H9 (cell line): ENCODE measurements around the gene PIP4K2A. TPM values are rescaled to one million over a fixed set of nuclear protein-coding genes. Genes with fewer than 3 reads are reported as not detected.

Experiments
- DNase-seq: peaks from one replicate; pipeline ENCODE4 v3.0.0-alpha.2; 2017
- H2AFZ ChIP-seq: one replicate; pipeline ENCODE4 v1.6.1; 2013; ENCODE audit warnings: mild to moderate bottlenecking, low read length, control low read depth, moderate library complexity
- H2AK5ac ChIP-seq: 2 replicates; pipeline ENCODE4 v1.6.1; 2013; ENCODE audit warnings: low read length, control low read depth, mixed read lengths; ENCODE audit not compliant: insufficient read length
- H2BK120ac ChIP-seq: one replicate; pipeline ENCODE4 v1.6.1; 2013; ENCODE audit warnings: low read depth, mild to moderate bottlenecking, low read length, control low read depth, inconsistent platforms; ENCODE audit not compliant: poor library complexity, severe bottlenecking
- H2BK12ac ChIP-seq: 2 replicates; pipeline ENCODE4 v1.6.1; 2013; ENCODE audit warnings: low read length, control low read depth, mixed read lengths, low read depth; ENCODE audit not compliant: insufficient read length
- H2BK15ac ChIP-seq: 2 replicates; pipeline ENCODE4 v1.6.1; 2013; ENCODE audit warnings: low read depth, low read length, control low read depth
- H2BK20ac ChIP-seq: one replicate; pipeline ENCODE4 v1.6.1; 2013; ENCODE audit warnings: low read depth, mild to moderate bottlenecking, low read length, control low read depth, inconsistent platforms; ENCODE audit not compliant: poor library complexity, severe bottlenecking
- H2BK5ac ChIP-seq: 2 replicates; pipeline ENCODE4 v1.6.1; 2013; ENCODE audit warnings: low read length, control low read depth, mixed read lengths; ENCODE audit not compliant: insufficient read length
- H3K14ac ChIP-seq: 2 replicates; pipeline ENCODE4 v1.6.1; 2013; ENCODE audit warnings: low read length, control low read depth; ENCODE audit not compliant: insufficient read depth
- H3K18ac ChIP-seq: 2 replicates; pipeline ENCODE4 v1.6.1; 2013; ENCODE audit warnings: low read depth, mild to moderate bottlenecking, mixed read lengths, low read length, control low read depth; ENCODE audit not compliant: insufficient read length
- H3K23ac ChIP-seq: 2 replicates; pipeline ENCODE4 v1.6.1; 2013; ENCODE audit warnings: low read length, control low read depth, mixed read lengths, low read depth; ENCODE audit not compliant: insufficient read length
- H3K23me2 ChIP-seq: 2 replicates; pipeline ENCODE4 v1.6.1; 2013; ENCODE audit warnings: low read depth, mild to moderate bottlenecking, mixed read lengths, low read length, control low read depth; ENCODE audit not compliant: insufficient read length, poor library complexity, severe bottlenecking
- H3K27ac ChIP-seq: 2 replicates; pipeline ENCODE4 v1.5.1; 2013; ENCODE audit warnings: low read length, control low read depth, mixed read lengths, low read depth; ENCODE audit not compliant: insufficient read length
- H3K27me3 ChIP-seq: 2 replicates; pipeline ENCODE4 v1.6.1; 2013; ENCODE audit warnings: low read length, control low read depth, inconsistent platforms; ENCODE audit not compliant: insufficient read depth
- H3K4ac ChIP-seq: 2 replicates; pipeline ENCODE4 v1.6.1; 2013; ENCODE audit warnings: low read depth, mild to moderate bottlenecking, control low read depth, inconsistent platforms, low read length, moderate library complexity
- H3K4me1 ChIP-seq: 2 replicates; pipeline ENCODE4 v1.6.1; 2013; ENCODE audit warnings: low read length, control low read depth, inconsistent platforms; ENCODE audit not compliant: insufficient read depth
- H3K4me2 ChIP-seq: 2 replicates; pipeline ENCODE4 v1.6.1; 2013; ENCODE audit warnings: low read length, control low read depth, mixed read lengths; ENCODE audit not compliant: insufficient read length, insufficient read depth
- H3K56ac ChIP-seq: 2 replicates; pipeline ENCODE4 v1.6.1; 2013; ENCODE audit warnings: low read depth, mild to moderate bottlenecking, mixed read lengths, low read length, control low read depth; ENCODE audit not compliant: insufficient read length
- H3K79me1 ChIP-seq: 2 replicates; pipeline ENCODE4 v1.6.1; 2013; ENCODE audit warnings: low read depth, mild to moderate bottlenecking, moderate library complexity, low read length, control low read depth, inconsistent platforms; ENCODE audit not compliant: insufficient read depth, poor library complexity, severe bottlenecking
- H3K79me2 ChIP-seq: 2 replicates; pipeline ENCODE4 v1.6.1; 2013; ENCODE audit warnings: low read length, control low read depth, inconsistent platforms; ENCODE audit not compliant: insufficient read depth
- H3K9ac ChIP-seq: 2 replicates; pipeline ENCODE4 v1.6.1; 2013; ENCODE audit warnings: low read length, control low read depth, mixed read lengths; ENCODE audit not compliant: insufficient read length; ENCODE audit errors: extremely low read depth
- H3K9me3 ChIP-seq: one replicate; pipeline ENCODE4 v1.6.1; 2013; ENCODE audit warnings: low read depth, low read length, inconsistent platforms; ENCODE audit not compliant: control insufficient read depth
- H3T11ph ChIP-seq: one replicate; pipeline ENCODE4 v1.6.1; 2013; ENCODE audit warnings: mild to moderate bottlenecking, low read length, control low read depth, inconsistent platforms
- H4K20me1 ChIP-seq: one replicate; pipeline ENCODE4 v1.6.1; 2013; ENCODE audit not compliant: control insufficient read depth, insufficient read length, insufficient read depth
- H4K5ac ChIP-seq: 2 replicates; pipeline ENCODE4 v1.6.1; 2013; ENCODE audit warnings: low read depth, mild to moderate bottlenecking, mixed read lengths, low read length, control low read depth; ENCODE audit not compliant: insufficient read length
- H4K8ac ChIP-seq: replicated peaks from 2 replicates; pipeline ENCODE4 v1.6.1; 2013; ENCODE audit warnings: low read length, control low read depth, mixed read lengths, low read depth; ENCODE audit not compliant: insufficient read length
- H4K91ac ChIP-seq: 2 replicates; pipeline ENCODE4 v1.6.1; 2013; ENCODE audit warnings: low read depth, mild to moderate bottlenecking, moderate library complexity, mixed read lengths, low read length, control low read depth; ENCODE audit not compliant: insufficient read length
- H3K27ac Mint-ChIP-seq, 3 experiments: 2 replicates in 2 of 3; 3 replicates in 1 of 3; pipeline ENCODE4 v1.8.0; 2020 to 2021; ENCODE audit warnings: mixed read lengths in 3 of 3, mild to moderate bottlenecking in 1 of 3, moderate library complexity in 1 of 3
- H3K27me3 Mint-ChIP-seq: 2 replicates; pipeline ENCODE4 v1.8.0; 2021; ENCODE audit warnings: low read depth, mild to moderate bottlenecking, moderate library complexity, mixed read lengths
- H3K36me3 Mint-ChIP-seq, 3 experiments: 2 replicates in 2 of 3; 3 replicates in 1 of 3; pipeline ENCODE4 v1.8.0; 2020 to 2021; ENCODE audit warnings: low read depth in 3 of 3, mixed read lengths in 3 of 3; ENCODE audit not compliant: insufficient read depth in 1 of 3
- H3K4me1 Mint-ChIP-seq, 2 experiments: 2 replicates each; pipeline ENCODE4 v1.8.0; 2020; ENCODE audit warnings: mixed read lengths in 2 of 2
- H3K4me3 Mint-ChIP-seq, 2 experiments: 2 replicates in 1 of 2; 3 replicates in 1 of 2; pipeline ENCODE4 v1.8.0; 2020 to 2021; ENCODE audit warnings: mild to moderate bottlenecking in 2 of 2, mixed read lengths in 2 of 2, moderate library complexity in 1 of 2
- H3K9me3 Mint-ChIP-seq, 2 experiments: 2 replicates in 1 of 2; 3 replicates in 1 of 2; pipeline ENCODE4 v1.8.0; 2020; ENCODE audit warnings: mild to moderate bottlenecking in 2 of 2, mixed read lengths in 2 of 2, moderate library complexity in 1 of 2
- CTCF ChIP-seq: fragments of 200-600 bp; sonication (generic); conservative IDR thresholded peaks from 3 replicates; pipeline ENCODE4 v1.8.0; 2021; ENCODE audit warnings: antibody characterized with exemption, mild to moderate bottlenecking
- WGBS: extraction: QIAGEN DNeasy Blood & Tissue Kit; methylation state at CpG from one replicate; pipeline ENCODE4 v1.1.7; 2013; ENCODE audit warnings: missing lambda C conversion rate, low lambda C conversion rate, mixed read lengths; ENCODE audit not compliant: insufficient read length; ENCODE audit errors: extremely low coverage; 5-methylcytosine and 5-hydroxymethylcytosine counted together
- total RNA-seq: library from RNA; stranded (reverse); gene quantifications from 2 replicates; pipeline ENCODE4 v1.2.1, GENCODE V29; 2021

Gene PIP4K2A
- total RNA-seq, 1 experiment from 2014 or later = 33.6 TPM

GRCh38 chr10:22607261-22607660, 107.1 kb downstream of the PIP4K2A start:
- no peak overlapping the region for H2BK15ac ChIP-seq
- no peak overlapping the region for H3K4me2 ChIP-seq
- H3K9ac ChIP-seq = no peak overlapping the region
- no peak overlapping the region for H3T11ph ChIP-seq
- H3K56ac ChIP-seq = no peak overlapping the region
- no peak for TF ChIP-seq CTCF
- no peak overlapping the region for H3K18ac ChIP-seq
- H3K9me3 ChIP-seq = no peaks in the 10 kb centered on the region
- H2BK20ac ChIP-seq = no peak overlapping the region
- H4K20me1 ChIP-seq = no peaks in the 10 kb centered on the region
- H2BK120ac ChIP-seq = no peak overlapping the region
- no peak overlapping the region for H3K23ac ChIP-seq
- no peak overlapping the region for H2AK5ac ChIP-seq
- no peak overlapping the region for H4K8ac ChIP-seq
- Mint-ChIP-seq H3K9me3 (peaks cover 6 to 13% of the 10 kb centered on the region in 2 experiments; a peak in 2 of 5 replicates), H3K27me3 (no peaks in the 10 kb centered on the region), H3K4me3 (no peak overlapping the region), H3K4me1 (peaks cover 23 to 31% of the 10 kb centered on the region in 2 experiments), H3K36me3 (peaks cover 34 to 52% (median 35%) of the 10 kb centered on the region in 3 experiments), H3K27ac (peak overlapping the region in 1 of 3 experiments; percentile 8; a peak in 3 of 7 replicates)
- H3K14ac ChIP-seq = no peak overlapping the region; the same call in 1 of the 2 replicates
- H3K79me2 ChIP-seq = no peaks in the 10 kb centered on the region; the same call in 1 of the 2 replicates
- H3K4ac ChIP-seq = no peak overlapping the region
- no peak overlapping the region for H3K27ac ChIP-seq
- WGBS = no CpG with 5 or more reads among the region's 3 CpGs
- no peaks in the 10 kb centered on the region for H3K79me1 ChIP-seq
- no peak overlapping the region for H4K5ac ChIP-seq
- peaks cover 1% of the 10 kb centered on the region; the same call in 1 of the 2 replicates for H3K27me3 ChIP-seq
- H3K4me1 ChIP-seq = peaks cover 1% of the 10 kb centered on the region; the same call in 1 of the 2 replicates
- no peaks in the 10 kb centered on the region for H3K23me2 ChIP-seq
- no peak overlapping the region for H2BK12ac ChIP-seq
- DNase-seq = no peak
- H2AFZ ChIP-seq = no peak overlapping the region
- H2BK5ac ChIP-seq = no peak overlapping the region
- H4K91ac ChIP-seq = no peak overlapping the region
